Endothelial cell of umbilical vein (primary cell): ENCODE measurements around the gene LYSMD2. TPM values are rescaled to one million over a fixed set of nuclear protein-coding genes. Genes with fewer than 3 reads are reported as not detected.

Experiments
- BruUV-seq: library from RNA; stranded (reverse); fragments of 400-500 nt; replicated peaks from 2 replicates; lab custom pipeline; 2021; lab: Mats Ljungman, UMichigan
- CTCF ChIA-PET: fragments of 300-600, 350-600 bp; sonication (Branson Sonifier 250); formaldehyde crosslinking; loops from one replicate; lab custom pipeline; 2021; ENCODE audit warnings: antibody characterized with exemption, inconsistent platforms; lab: Charles Lee
- POLR2A ChIA-PET: fragments of 300-600, 350-600 bp; sonication (Branson Sonifier 250); formaldehyde crosslinking; loops from one replicate; lab custom pipeline; 2021; ENCODE audit warnings: antibody characterized with exemption, inconsistent platforms; lab: Charles Lee
- DNase-seq: peaks from one replicate; pipeline ENCODE4 v3.0.0-alpha.2; 2011; ENCODE audit warnings: low read depth, low spot score
- FAIRE-seq: peaks from 2 replicates; lab custom pipeline; 2011; peaks lifted over from hg19 to GRCh38; lab: Jason Lieb, UNC
- H2AFZ ChIP-seq: 2 replicates; pipeline ENCODE4 v1.6.0; 2012; ENCODE audit warnings: low read depth, low read length, control low read depth, inconsistent platforms
- H3K27ac ChIP-seq: 2 replicates; pipeline ENCODE4 v1.5.1; 2011; ENCODE audit warnings: low read depth, mild to moderate bottlenecking, control low read depth, low read length, moderate library complexity; ENCODE audit not compliant: insufficient read depth
- H3K27me3 ChIP-seq, 2 experiments: 2 replicates each; pipeline versions ENCODE4 v1.6.0 to v1.6.1; 2011; ENCODE audit warnings: low read length in 2 of 2, mixed read lengths in 1 of 2; ENCODE audit not compliant: control insufficient read depth in 2 of 2, insufficient read depth in 2 of 2
- H3K36me3 ChIP-seq, 2 experiments: 2 replicates in 1 of 2; 3 replicates in 1 of 2; pipeline ENCODE4 v1.5.1; 2011; ENCODE audit warnings: low read length in 2 of 2, mild to moderate bottlenecking in 1 of 2, moderate library complexity in 1 of 2; ENCODE audit not compliant: control insufficient read depth in 2 of 2, insufficient read depth in 2 of 2; ENCODE audit errors: extremely low read depth in 1 of 2
- H3K4me1 ChIP-seq: 3 replicates; pipeline ENCODE4 v1.5.1; 2011; ENCODE audit warnings: mild to moderate bottlenecking, low read length; ENCODE audit not compliant: control insufficient read depth, insufficient read depth; ENCODE audit errors: extremely low read depth
- H3K4me2 ChIP-seq: 2 replicates; pipeline ENCODE4 v1.6.1; 2011; ENCODE audit warnings: low read length, control low read depth, mixed read lengths; ENCODE audit not compliant: insufficient read depth
- H3K4me3 ChIP-seq, 3 experiments: fragments of 200-600 bp in 1 of 3; sonication (generic), shearing (Covaris generic) in 1 of 3; replicated peaks in 1 of 3; 2 replicates each; pipeline ENCODE4 v1.5.1; 2011 to 2016; ENCODE audit warnings: control low read depth in 3 of 3, low read length in 3 of 3, mild to moderate bottlenecking in 2 of 3, inconsistent platforms in 1 of 3, low read depth in 1 of 3, moderate library complexity in 1 of 3; ENCODE audit not compliant: insufficient read depth in 1 of 3
- H3K79me2 ChIP-seq: 2 replicates; pipeline ENCODE4 v1.6.0; 2012; ENCODE audit warnings: low read length, inconsistent platforms; ENCODE audit not compliant: control insufficient read depth, insufficient read depth
- H3K9ac ChIP-seq: replicated peaks from 2 replicates; pipeline ENCODE3; 2011; ENCODE audit warnings: low read length, control low read depth; ENCODE audit not compliant: insufficient read depth; ENCODE audit errors: extremely low read depth
- H3K9me1 ChIP-seq: replicated peaks from 3 replicates; pipeline ENCODE4 v1.6.0; 2011; ENCODE audit warnings: mild to moderate bottlenecking, low read length; ENCODE audit not compliant: control insufficient read depth, insufficient read depth; ENCODE audit errors: extremely low read depth
- H3K9me3 ChIP-seq: replicated peaks from 2 replicates; pipeline ENCODE4 v1.5.1; 2012; ENCODE audit warnings: low read length, inconsistent platforms; ENCODE audit not compliant: control insufficient read depth, insufficient read depth
- H4K20me1 ChIP-seq: replicated peaks from 2 replicates; pipeline ENCODE3; 2011; ENCODE audit warnings: mild to moderate bottlenecking, low read length; ENCODE audit not compliant: control insufficient read depth, insufficient read depth; ENCODE audit errors: extremely low read depth
- CTCF ChIP-seq, 2 donors: IDR thresholded peaks; 1 replicate in 1 of 2; 2 replicates in 1 of 2; pipeline ENCODE4 v1.5.1; 2011; ENCODE audit warnings: low read length in 2 of 2, mild to moderate bottlenecking in 2 of 2, moderate library complexity in 2 of 2, control low read depth in 1 of 2, inconsistent platforms in 1 of 2, low read depth in 1 of 2; ENCODE audit not compliant: insufficient read depth in 1 of 2; ENCODE audit errors: extremely low read depth in 1 of 2
- EZH2 ChIP-seq: IDR thresholded peaks from 2 replicates; pipeline ENCODE4 v1.6.1; 2012; ENCODE audit warnings: borderline replicate concordance, low read depth, mild to moderate bottlenecking, moderate library complexity, low read length, inconsistent platforms; ENCODE audit not compliant: severe bottlenecking
- FOS ChIP-seq: IDR thresholded peaks from 2 replicates; pipeline ENCODE4 v1.6.1; 2011; ENCODE audit warnings: mild to moderate bottlenecking, low read length, moderate library complexity, borderline replicate concordance; ENCODE audit not compliant: insufficient read depth
- GATA2 ChIP-seq: IDR thresholded peaks from 2 replicates; pipeline ENCODE4 v1.7.0; 2011; ENCODE audit warnings: low read depth, mild to moderate bottlenecking, moderate library complexity, mixed read lengths, low read length; ENCODE audit not compliant: insufficient read length, insufficient read depth
- JUN ChIP-seq: IDR thresholded peaks from 2 replicates; pipeline ENCODE4 v1.6.1; 2011; ENCODE audit warnings: borderline replicate concordance, low read depth; ENCODE audit not compliant: insufficient read length, insufficient read depth
- MAX ChIP-seq: IDR thresholded peaks from 2 replicates; pipeline ENCODE4 v1.6.1; 2011; ENCODE audit not compliant: insufficient read depth, insufficient read length
- MYC ChIP-seq: IDR thresholded peaks from one replicate; pipeline ENCODE4 v1.6.1; 2011; ENCODE audit warnings: mild to moderate bottlenecking, low read depth, low read length
- POLR2A ChIP-seq: IDR thresholded peaks from 2 replicates; pipeline ENCODE4 v1.6.1; 2012; ENCODE audit warnings: low read depth, mild to moderate bottlenecking, control low read depth, low read length
- POLR2AphosphoS5 ChIP-seq: IDR thresholded peaks from 2 replicates; pipeline ENCODE4 v1.6.1; 2012; ENCODE audit warnings: low read depth, mild to moderate bottlenecking, control low read depth, low read length, moderate library complexity; ENCODE audit not compliant: insufficient read depth
- dilution Hi-C: fragments of 300-500 bp; cut with MboI; formaldehyde crosslinking; loops from one replicate; pipeline ENCODE4 v1.15.0; 2019; ENCODE audit warnings: low sequenced_read_pairs; ENCODE audit not compliant: extremely low pct_ligation_motif_present
- intact Hi-C: fragments of 100-400 bp; cut with micrococcal nuclease; formaldehyde crosslinking; loops from one replicate; pipeline ENCODE4 v1.10.0; 2022
- polyA plus RNA-seq, 4 experiments: library from polyadenylated mRNA; depleted of rRNA in 3 of 4; stranded (reverse) in 3 of 4; unstranded in 1 of 4; fragments of >200 nt; gene quantifications; 2 replicates each; pipeline versions ENCODE4 v1.2.1 to v1.2.3, GENCODE V29; 2011 to 2012; ENCODE audit warnings: missing spikeins in 1 of 4
- total RNA-seq: library from RNA; stranded (reverse); gene quantifications from 2 replicates; pipeline ENCODE4 v1.2.3, GENCODE V29; 2021

The LYSMD2 gene
- total and polyA plus RNA-seq, 2 donors (not counting 3 experiments of a cell fraction or from before 2014, with no cell fraction given) = 6.2 to 8.0 TPM

GRCh38 chr15:51775967-51776816, 38.7 kb upstream of the LYSMD2 start:
- Histone ChIP-seq H3K9ac (no peak overlapping the region), H3K4me1 (no peaks in the 10 kb centered on the region), H3K27me3 (peaks cover 0 to 4% of the 10 kb centered on the region in 2 experiments), H3K4me3 (no peak overlapping the region), H3K4me2 (no peak overlapping the region), H3K27ac (no peak overlapping the region), H3K9me3 (no peaks in the 10 kb centered on the region), H2AFZ (peak overlapping the region; percentile 27), H3K79me2 (no peaks in the 10 kb centered on the region), H3K9me1 (no peaks in the 10 kb centered on the region), H4K20me1 (no peaks in the 10 kb centered on the region), H3K36me3 (no peaks in the 10 kb centered on the region)
- ChIA-PET POLR2A (interaction anchor here (0.6 kb wide), 1 partner anchor 138 kb away, joined by 4 read pairs; no protein-coding TSS in a partner anchor), CTCF (interaction anchor here (0.6 to 10.1 kb wide), 78 partner anchors 9 to 959 kb away, joined by 3 to 942 read pairs (median 6); partner anchors contain the start of genes DMXL2, LYSMD2 and SCG3)
- intact Hi-C loops = loop anchor here (1.0 to 5.0 kb wide), 6 partner anchors 25 to 237 kb away; partner anchors contain the start of genes LYSMD2 and TMOD2
- DNase-seq = peak; percentile 65
- peak; percentile 76 for FAIRE-seq
- BruUV-seq = no TSS peak
- TF ChIP-seq MYC (no peak), CTCF (IDR thresholded peaks at IDR 0.05; ENCODE audit: extremely low read depth in 1 of 2, insufficient read depth in 1 of 2, low read depth in 1 of 2, low read length in 2 of 2) (peak; percentile 78)
- dilution Hi-C loops = no loop called here

GRCh38 chr15:51774916-51775315, 37.5 kb upstream of the LYSMD2 start:
- CTCF ChIA-PET = interaction anchor here (1.7 to 10.1 kb wide), 6 partner anchors 19 to 233 kb away, joined by 4 to 942 read pairs (median 33); no protein-coding TSS in a partner anchor
- intact Hi-C loops (loop anchor here (5.0 kb wide), 2 partner anchors 38 to 53 kb away; partner anchors contain the start of gene LYSMD2), dilution Hi-C loops (no loop called here)
- no peak overlapping the region for H3K27ac ChIP-seq
- no peaks in the 10 kb centered on the region for H3K36me3 ChIP-seq
- DNase-seq = no peak
- no peaks in the 10 kb centered on the region for H3K79me2 ChIP-seq
- H3K9me3 ChIP-seq = no peaks in the 10 kb centered on the region
- no peak for TF ChIP-seq GATA2
- no peak for TF ChIP-seq FOS
- no peak for TF ChIP-seq POLR2AphosphoS5
- no peak for TF ChIP-seq EZH2
- no peak for TF ChIP-seq MAX
- no peak for TF ChIP-seq JUN
- no peak for TF ChIP-seq POLR2A
- no peak for TF ChIP-seq CTCF (IDR thresholded peaks at IDR 0.05; ENCODE audit: extremely low read depth in 1 of 2, insufficient read depth in 1 of 2, low read depth in 1 of 2, low read length in 2 of 2)
- no peak for TF ChIP-seq MYC
- no peak overlapping the region for H3K4me3 ChIP-seq
- FAIRE-seq = no peak
- H3K4me2 ChIP-seq = no peak overlapping the region
- BruUV-seq = no TSS peak
- no peaks in the 10 kb centered on the region for H4K20me1 ChIP-seq
- H2AFZ ChIP-seq = no peak overlapping the region
- H3K4me1 ChIP-seq = no peaks in the 10 kb centered on the region
- no peak overlapping the region for H3K9ac ChIP-seq
- POLR2A ChIA-PET = interaction anchor here (0.7 kb wide), 1 partner anchor 14 kb away, joined by 6 read pairs; no protein-coding TSS in a partner anchor
- peaks cover 0 to 4% of the 10 kb centered on the region in 2 experiments for H3K27me3 ChIP-seq
- no peaks in the 10 kb centered on the region for H3K9me1 ChIP-seq
